Astrocyte of the spinal cord (primary cell): ENCODE results near the gene RTP3.

Source experiments
- DNase-seq: peaks from one replicate; pipeline ENCODE4 v3.0.0; 2011; ENCODE audit warnings: low read depth, low spot score
- H3K4me3 ChIP-seq: 2 replicates; pipeline ENCODE4 v1.5.1; 2011; ENCODE audit warnings: low read depth, mild to moderate bottlenecking, low read length, moderate library complexity
- CTCF ChIP-seq: IDR thresholded peaks from 2 replicates; pipeline ENCODE4 v1.5.1; 2012; ENCODE audit warnings: low read depth, mild to moderate bottlenecking, low read length, inconsistent platforms
- in situ Hi-C: cut with HindIII; loops from 2 replicates; pipeline ENCODE4 v1.10.0; 2017; ENCODE audit warnings: low sequenced_read_pairs

RTP3 gene

DNA sequence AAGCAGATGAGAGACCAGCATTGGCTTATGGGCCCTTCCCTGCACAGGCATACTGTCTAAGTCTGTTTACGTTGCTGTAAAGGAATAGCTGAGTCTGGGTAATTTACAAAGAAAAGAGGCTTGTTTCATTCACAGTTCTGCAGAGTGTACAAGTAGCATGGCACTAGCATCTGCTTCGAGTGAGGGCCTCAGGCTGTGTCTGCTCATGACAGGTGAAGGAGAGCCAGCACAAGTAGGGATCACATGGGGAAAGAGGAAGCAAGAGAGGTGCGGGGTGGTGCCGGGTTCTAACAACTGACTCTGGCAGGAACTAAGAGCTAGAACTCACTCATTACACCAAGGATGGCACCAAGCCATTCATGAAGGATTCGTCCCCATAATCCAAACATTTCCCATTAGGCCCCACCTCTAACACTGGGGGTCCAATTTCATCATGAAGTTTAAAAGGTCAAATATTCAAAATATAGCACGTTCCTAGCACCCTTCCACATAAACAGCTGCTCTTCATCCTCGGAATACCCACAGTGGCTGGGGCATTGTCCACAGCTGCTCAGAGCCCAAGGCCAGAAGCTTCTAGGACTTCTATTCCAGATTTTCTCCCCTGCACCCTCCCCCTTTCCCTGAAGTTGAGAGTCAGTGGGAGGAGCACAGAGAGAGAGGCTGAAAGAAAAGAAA, 5.6 kb downstream of the RTP3 start:
- TF ChIP-seq CTCF, result no peak
- no peak for DNase-seq
- no peak overlapping the region for H3K4me3 ChIP-seq
- in situ Hi-C loops, result no loop called here

- TF ChIP-seq CTCF, result no peak
- DNase-seq, result no peak
- no peak overlapping the region for H3K4me3 ChIP-seq
- in situ Hi-C loops, result no loop called here
These were observed 7.0 kb downstream of the RTP3 start for GRCh38 chr3:46504789-46505188.

GRCh38 chr3:46505953-46506352, 8.2 kb downstream of the RTP3 start:
- H3K4me3 ChIP-seq, result no peak overlapping the region
- no peak for TF ChIP-seq CTCF
- no peak for DNase-seq
- in situ Hi-C loops, result no loop called here

GRCh38 chr3:46506526-46506925, 8.8 kb downstream of the RTP3 start:
- H3K4me3 ChIP-seq, result no peak overlapping the region
- TF ChIP-seq CTCF, result no peak
- DNase-seq, result no peak
- in situ Hi-C loops, result no loop called here

DNA sequence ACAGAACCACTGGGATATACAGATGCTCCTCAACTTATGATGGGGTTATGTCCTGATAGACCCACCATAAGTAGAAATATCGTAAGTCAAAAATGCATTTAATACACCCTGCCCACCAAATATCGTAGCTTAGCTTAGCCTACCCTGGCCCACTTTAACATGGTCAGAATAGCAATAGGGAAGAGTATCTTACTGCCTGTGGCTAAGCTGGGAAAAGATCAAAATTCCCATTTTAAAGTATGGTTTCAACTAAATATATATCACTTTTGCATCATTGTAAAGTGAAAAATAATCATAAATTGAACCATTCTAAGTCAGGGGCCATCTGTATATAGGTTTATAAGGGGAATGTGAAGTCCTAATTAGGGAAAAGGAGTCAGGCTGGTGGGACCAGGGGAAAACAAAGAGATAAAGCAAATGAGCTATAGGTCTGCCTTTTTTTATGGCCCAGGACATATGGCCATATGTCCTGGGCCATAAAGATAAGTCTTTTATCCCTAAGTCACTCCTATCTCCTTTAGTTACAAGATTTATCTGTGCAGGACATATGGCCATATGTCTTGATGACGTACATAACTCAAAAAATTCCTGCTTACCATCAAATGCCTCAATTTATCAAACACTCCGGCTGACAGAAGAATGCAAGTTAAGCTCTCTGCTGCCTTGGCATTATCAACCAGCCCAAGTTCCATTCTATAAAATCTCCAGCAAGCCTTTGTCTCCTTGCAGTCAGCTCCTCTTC, 11.2 kb downstream of the RTP3 start:
- H3K4me3 ChIP-seq, result no peak overlapping the region
- DNase-seq, result no peak
- in situ Hi-C loops, result no loop called here
- no peak for TF ChIP-seq CTCF

- in situ Hi-C loops, result no loop called here
These were observed 11.9 kb downstream of the RTP3 start for GRCh38 chr3:46509661-46510187.

More at GRCh38 chr3:46509661-46510187, 11.9 kb downstream of the RTP3 start:
- TF ChIP-seq CTCF, result no peak
- H3K4me3 ChIP-seq, result no peak overlapping the region
- DNase-seq, result no peak
